DND-41 (cell line): ENCODE measurements around the gene SURF6.

Experiments used
- ATAC-seq: fragments of 200-7000 bp; cut with Tn5 transposase; 3 replicates; pipeline ENCODE4 v1.9.1; 2021; ENCODE audit warnings: low read depth; ENCODE audit not compliant: insufficient read depth
- DNase-seq: peaks from one replicate; pipeline ENCODE4 v3.0.0-alpha.2; 2020
- H2AFZ ChIP-seq: 2 replicates; pipeline ENCODE4 v1.6.0; 2012; ENCODE audit warnings: low read depth, low read length
- H3K27ac ChIP-seq: 2 replicates; pipeline ENCODE4 v1.5.1; 2012; ENCODE audit warnings: low read length, inconsistent platforms
- H3K27me3 ChIP-seq: fragments of 200-600 bp; sonication (generic); 2 replicates; pipeline ENCODE4 v1.6.0; 2012; ENCODE audit warnings: low read length, mild to moderate bottlenecking, inconsistent platforms; ENCODE audit not compliant: insufficient read depth, poor library complexity
- H3K36me3 ChIP-seq: 2 replicates; pipeline ENCODE4 v1.5.1; 2012; ENCODE audit warnings: low read length, inconsistent platforms; ENCODE audit not compliant: insufficient read depth
- H3K4me1 ChIP-seq: 2 replicates; pipeline ENCODE4 v1.5.1; 2012; ENCODE audit warnings: mild to moderate bottlenecking, low read length; ENCODE audit not compliant: insufficient read depth
- H3K4me2 ChIP-seq: 2 replicates; pipeline ENCODE4 v1.6.0; 2012; ENCODE audit warnings: mild to moderate bottlenecking, moderate library complexity, low read length, inconsistent platforms; ENCODE audit not compliant: insufficient read depth
- H3K4me3 ChIP-seq, 2 experiments: fragments of 200-600 bp in 1 of 2; shearing (Covaris generic) in 1 of 2; 2 replicates each; pipeline ENCODE4 v1.5.1; 2012 to 2016; ENCODE audit warnings: inconsistent platforms in 2 of 2, low read length in 2 of 2, mild to moderate bottlenecking in 2 of 2, low read depth in 1 of 2, moderate library complexity in 1 of 2
- H3K79me2 ChIP-seq: 2 replicates; pipeline ENCODE4 v1.6.0; 2012; ENCODE audit warnings: low read length, inconsistent platforms; ENCODE audit not compliant: insufficient read depth
- H3K9ac ChIP-seq: 2 replicates; pipeline ENCODE4 v1.6.0; 2012; ENCODE audit warnings: low read depth, mild to moderate bottlenecking, inconsistent platforms, low read length, moderate library complexity
- H3K9me3 ChIP-seq: 2 replicates; pipeline ENCODE4 v1.5.1; 2012; ENCODE audit warnings: low read length, moderate library complexity, mild to moderate bottlenecking, inconsistent platforms; ENCODE audit not compliant: insufficient read depth, severe bottlenecking
- H4K20me1 ChIP-seq: 2 replicates; pipeline ENCODE4 v1.6.0; 2012; ENCODE audit warnings: low read length; ENCODE audit not compliant: insufficient read depth
- EZH2 ChIP-seq: IDR thresholded peaks from 3 replicates; pipeline ENCODE4 v1.6.1; 2012; ENCODE audit warnings: borderline replicate concordance, low read depth, mild to moderate bottlenecking, moderate library complexity, low read length, inconsistent platforms; ENCODE audit not compliant: severe bottlenecking
- TF ChIP-seq, protein P1 (sequence below): IDR thresholded peaks from 2 replicates; pipeline ENCODE4 v1.5.1; 2012; ENCODE audit warnings: borderline replicate concordance, low read length, moderate library complexity, mild to moderate bottlenecking; ENCODE audit not compliant: poor library complexity, severe bottlenecking; ENCODE audit errors: extremely low read depth

The SURF6 gene

DNA sequence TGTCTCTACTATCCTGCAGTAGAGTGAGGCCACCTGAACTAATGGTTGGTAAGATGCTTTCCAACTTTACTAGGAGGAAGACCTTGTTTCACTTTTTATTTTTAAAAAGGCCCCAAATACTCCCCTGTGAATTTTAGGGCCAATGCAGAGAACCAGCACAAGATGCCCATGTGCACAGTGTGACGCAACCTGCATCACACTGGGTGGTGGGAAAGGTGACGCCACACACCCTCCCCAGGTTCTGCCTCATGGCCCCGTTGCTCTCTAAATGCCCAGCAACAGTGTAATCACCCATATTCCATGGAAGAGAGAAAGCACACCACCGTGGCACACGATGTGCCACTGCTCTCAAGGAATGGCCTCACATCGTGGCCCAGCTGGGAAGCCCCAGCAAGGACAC lies 33.4 kb upstream of the SURF6 start:
- peaks cover 81% of the 10 kb centered on the region for H3K36me3 ChIP-seq
- DNase-seq (no peak), ATAC-seq (no peak)
- no peak overlapping the region for H3K4me2 ChIP-seq
- H3K79me2 ChIP-seq: peaks cover 89% of the 10 kb centered on the region
- no peak overlapping the region for H2AFZ ChIP-seq
- H3K4me3 ChIP-seq: no peak overlapping the region
- no peak overlapping the region for H3K27ac ChIP-seq
- peaks cover 21% of the 10 kb centered on the region for H3K4me1 ChIP-seq
- H3K9ac ChIP-seq: no peak overlapping the region
- no peak for TF ChIP-seq EZH2
- no peaks in the 10 kb centered on the region for H3K27me3 ChIP-seq
- H3K9me3 ChIP-seq: no peaks in the 10 kb centered on the region
- peaks cover 80% of the 10 kb centered on the region for H4K20me1 ChIP-seq

GRCh38 chr9:133368249-133368881 lies 32.4 kb upstream of the SURF6 start:
- no peak overlapping the region for H2AFZ ChIP-seq
- H3K36me3 ChIP-seq: peaks cover 88% of the 10 kb centered on the region
- peaks cover 80% of the 10 kb centered on the region for H3K79me2 ChIP-seq

GRCh38 chr9:133367778-133368177 lies 31.8 kb upstream of the SURF6 start:
- Histone ChIP-seq H3K9me3 (no peaks in the 10 kb centered on the region), H3K4me3 (no peak overlapping the region), H3K4me1 (peaks cover 8% of the 10 kb centered on the region), H2AFZ (no peak overlapping the region), H3K79me2 (peaks cover 75% of the 10 kb centered on the region), H3K4me2 (no peak overlapping the region), H3K9ac (no peak overlapping the region), H4K20me1 (peaks cover 74% of the 10 kb centered on the region), H3K27me3 (no peaks in the 10 kb centered on the region), H3K36me3 (peaks cover 88% of the 10 kb centered on the region), H3K27ac (no peak overlapping the region)
- TF ChIP-seq, protein P1, sequence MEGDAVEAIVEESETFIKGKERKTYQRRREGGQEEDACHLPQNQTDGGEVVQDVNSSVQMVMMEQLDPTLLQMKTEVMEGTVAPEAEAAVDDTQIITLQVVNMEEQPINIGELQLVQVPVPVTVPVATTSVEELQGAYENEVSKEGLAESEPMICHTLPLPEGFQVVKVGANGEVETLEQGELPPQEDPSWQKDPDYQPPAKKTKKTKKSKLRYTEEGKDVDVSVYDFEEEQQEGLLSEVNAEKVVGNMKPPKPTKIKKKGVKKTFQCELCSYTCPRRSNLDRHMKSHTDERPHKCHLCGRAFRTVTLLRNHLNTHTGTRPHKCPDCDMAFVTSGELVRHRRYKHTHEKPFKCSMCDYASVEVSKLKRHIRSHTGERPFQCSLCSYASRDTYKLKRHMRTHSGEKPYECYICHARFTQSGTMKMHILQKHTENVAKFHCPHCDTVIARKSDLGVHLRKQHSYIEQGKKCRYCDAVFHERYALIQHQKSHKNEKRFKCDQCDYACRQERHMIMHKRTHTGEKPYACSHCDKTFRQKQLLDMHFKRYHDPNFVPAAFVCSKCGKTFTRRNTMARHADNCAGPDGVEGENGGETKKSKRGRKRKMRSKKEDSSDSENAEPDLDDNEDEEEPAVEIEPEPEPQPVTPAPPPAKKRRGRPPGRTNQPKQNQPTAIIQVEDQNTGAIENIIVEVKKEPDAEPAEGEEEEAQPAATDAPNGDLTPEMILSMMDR: no peak
- DNase-seq: no peak
- ATAC-seq: no peak

More at GRCh38 chr9:133368249-133368881, 32.4 kb upstream of the SURF6 start:
- H3K27me3 ChIP-seq: no peaks in the 10 kb centered on the region
- ATAC-seq (no peak), DNase-seq (no peak)
- H3K9me3 ChIP-seq: no peaks in the 10 kb centered on the region
- peaks cover 80% of the 10 kb centered on the region for H4K20me1 ChIP-seq
- no peak overlapping the region for H3K9ac ChIP-seq
- no peak overlapping the region for H3K4me2 ChIP-seq
- no peak overlapping the region for H3K4me3 ChIP-seq
- TF ChIP-seq, protein P1: no peak
- no peak for TF ChIP-seq EZH2
- peaks cover 14% of the 10 kb centered on the region for H3K4me1 ChIP-seq
- H3K27ac ChIP-seq: no peak overlapping the region

DNA sequence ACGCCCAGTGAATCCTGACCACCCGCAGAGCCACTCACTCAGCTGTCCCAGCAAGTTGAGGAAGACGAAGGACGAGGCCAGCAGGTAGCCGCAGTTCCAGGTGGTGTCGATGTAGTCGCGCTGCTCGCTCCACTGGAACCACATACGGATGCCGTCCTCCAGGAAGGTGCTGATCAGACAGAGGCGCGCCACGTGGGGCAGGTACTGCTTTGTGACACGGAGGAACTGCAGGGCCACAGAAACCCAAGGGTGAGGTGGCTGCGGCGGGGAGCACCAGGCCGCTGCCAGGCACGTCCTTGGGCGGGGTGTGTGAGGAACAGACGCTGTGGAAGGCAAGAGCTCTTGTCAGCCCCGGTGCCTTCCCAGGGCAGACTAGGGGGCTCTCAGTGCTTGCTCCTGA lies 31.2 kb upstream of the SURF6 start:
- Histone ChIP-seq H3K27me3 (no peaks in the 10 kb centered on the region), H3K9me3 (no peaks in the 10 kb centered on the region), H4K20me1 (peaks cover 68% of the 10 kb centered on the region), H3K4me1 (peaks cover 4% of the 10 kb centered on the region), H3K4me2 (no peak overlapping the region), H3K36me3 (peaks cover 89% of the 10 kb centered on the region), H3K9ac (no peak overlapping the region), H3K4me3 (no peak overlapping the region), H2AFZ (no peak overlapping the region), H3K79me2 (peaks cover 69% of the 10 kb centered on the region), H3K27ac (no peak overlapping the region)
- TF ChIP-seq, protein P1: no peak
- TF ChIP-seq EZH2: no peak
- ATAC-seq (no peak), DNase-seq (no peak)
